ENCODE data around the gene CELA1. TPM values are rescaled to one million over a fixed set of nuclear protein-coding genes. Genes with fewer than 3 reads are reported as not detected.

The CELA1 gene
- total RNA-seq, 1 donor from 2014 or later, result not detected

- Histone ChIP-seq H3K4me3 (ENCODE audit: low read depth, low read length) (no peak overlapping the region), H3K27me3 (ENCODE audit: control insufficient read depth, insufficient read depth, low read length) (no peaks in the 10 kb centered on the region), H3K36me3 (ENCODE audit: control insufficient read depth, insufficient read depth, low read length) (no peaks in the 10 kb centered on the region)
- TF ChIP-seq CTCF (IDR thresholded peaks at IDR 0.05; ENCODE audit: insufficient read depth, low read length, poor library complexity, severe bottlenecking), result no peak
- no peak for DNase-seq (ENCODE audit: low read depth)
These were observed 25.5 kb upstream of the CELA1 start for GRCh38 chr12:51372021-51372420.

- Histone ChIP-seq H3K4me3 (ENCODE audit: low read depth, low read length) (no peak overlapping the region), H3K27me3 (ENCODE audit: control insufficient read depth, insufficient read depth, low read length) (no peaks in the 10 kb centered on the region), H3K36me3 (ENCODE audit: control insufficient read depth, insufficient read depth, low read length) (no peaks in the 10 kb centered on the region)
- no peak for TF ChIP-seq CTCF (IDR thresholded peaks at IDR 0.05; ENCODE audit: insufficient read depth, low read length, poor library complexity, severe bottlenecking)
- peak; percentile 97 for DNase-seq (ENCODE audit: low read depth)
These were observed 24.9 kb upstream of the CELA1 start for GRCh38 chr12:51371295-51371953.

- TF ChIP-seq CTCF (IDR thresholded peaks at IDR 0.05; ENCODE audit: insufficient read depth, low read length, poor library complexity, severe bottlenecking), result no peak
- no peak for DNase-seq (ENCODE audit: low read depth)
- H3K27me3 ChIP-seq (ENCODE audit: control insufficient read depth, insufficient read depth, low read length), result no peaks in the 10 kb centered on the region
- no peak overlapping the region for H3K4me3 ChIP-seq (ENCODE audit: low read depth, low read length)
- no peaks in the 10 kb centered on the region for H3K36me3 ChIP-seq (ENCODE audit: control insufficient read depth, insufficient read depth, low read length)
These were observed 24.2 kb upstream of the CELA1 start for GRCh38 chr12:51370667-51371066.

GRCh38 chr12:51369581-51369980, 23.1 kb upstream of the CELA1 start:
- Histone ChIP-seq H3K36me3 (ENCODE audit: control insufficient read depth, insufficient read depth, low read length) (no peaks in the 10 kb centered on the region), H3K4me3 (ENCODE audit: low read depth, low read length) (no peak overlapping the region), H3K27me3 (ENCODE audit: control insufficient read depth, insufficient read depth, low read length) (no peaks in the 10 kb centered on the region)
- no peak for DNase-seq (ENCODE audit: low read depth)
- no peak for TF ChIP-seq CTCF (IDR thresholded peaks at IDR 0.05; ENCODE audit: insufficient read depth, low read length, poor library complexity, severe bottlenecking)

GRCh38 chr12:51368640-51369517, 22.4 kb upstream of the CELA1 start:
- Histone ChIP-seq H3K36me3 (ENCODE audit: control insufficient read depth, insufficient read depth, low read length) (no peaks in the 10 kb centered on the region), H3K27me3 (ENCODE audit: control insufficient read depth, insufficient read depth, low read length) (no peaks in the 10 kb centered on the region), H3K4me3 (ENCODE audit: low read depth, low read length) (no peak overlapping the region)
- TF ChIP-seq CTCF (IDR thresholded peaks at IDR 0.05; ENCODE audit: insufficient read depth, low read length, poor library complexity, severe bottlenecking), result no peak
- DNase-seq (ENCODE audit: low read depth), result peak; percentile 63

All from kidney epithelial cell (primary cell).